ENCODE measurements around the gene HNRNPLL. TPM values are rescaled to one million over a fixed set of nuclear protein-coding genes. Genes with fewer than 3 reads are reported as not detected.
"Not testable (repeated sequence)": the region's sequence is repeated elsewhere in the genome, so short reads cannot be mapped to it uniquely, and the experiment has no call there.

The HNRNPLL gene
- polyA plus RNA-seq (2011; rRNA removed): 26.6 and 49.7 TPM in 2 replicates
- polyA minus RNA-seq (2011; rRNA and poly(A)+ RNA removed): 20.3 and 21.0 TPM in 2 replicates

DNA sequence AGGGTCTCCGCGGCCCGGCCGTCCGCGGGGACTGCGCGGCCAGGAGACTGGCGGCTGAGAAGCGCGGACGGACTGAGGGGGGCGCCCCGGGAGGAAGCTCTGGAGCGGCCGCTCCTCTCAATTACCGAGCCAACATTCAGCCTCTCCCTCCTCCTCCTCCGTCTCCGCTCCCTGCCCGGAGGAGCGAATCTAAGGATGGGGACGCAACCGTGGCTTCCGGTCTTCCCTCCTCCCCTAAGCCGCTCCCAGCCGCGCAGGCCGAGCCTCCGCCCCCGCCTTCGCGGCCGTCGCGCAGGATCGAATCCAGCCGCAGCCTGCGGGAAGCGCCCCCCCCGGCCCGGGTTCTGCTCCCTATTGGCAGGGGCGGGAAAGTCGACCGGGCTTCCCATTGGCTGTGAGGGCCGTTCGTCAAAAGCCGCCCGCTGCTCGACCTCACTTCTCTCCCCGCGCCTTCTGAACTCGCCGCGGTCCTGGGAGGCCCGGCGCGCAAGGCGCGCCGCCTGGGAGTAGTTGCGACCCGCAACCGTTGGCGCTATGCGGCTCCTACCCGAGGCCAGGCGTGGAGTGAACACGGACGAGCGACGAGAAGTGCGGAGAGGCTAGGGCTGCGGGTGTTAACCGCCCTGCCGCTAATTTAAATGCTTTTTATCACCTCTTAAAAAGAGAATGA is at the start of gene HNRNPLL:
HNRNPLL (minus strand) TSS at position 197 of the 670 bp plus-strand sequence. CDS start 302 bp downstream, outside the sequence.
- peak within 1 kb of the TSS; percentile 90 for H3K4me3 ChIP-seq (ENCODE audit: low read depth, low read length)
- CTCF ChIA-PET: interaction anchor here (0.8 to 2.0 kb wide), 18 partner anchors 10 to 176 kb away, joined by 3 to 18 read pairs (median 5); no protein-coding TSS in a partner anchor
- TF ChIP-seq, protein P1, sequence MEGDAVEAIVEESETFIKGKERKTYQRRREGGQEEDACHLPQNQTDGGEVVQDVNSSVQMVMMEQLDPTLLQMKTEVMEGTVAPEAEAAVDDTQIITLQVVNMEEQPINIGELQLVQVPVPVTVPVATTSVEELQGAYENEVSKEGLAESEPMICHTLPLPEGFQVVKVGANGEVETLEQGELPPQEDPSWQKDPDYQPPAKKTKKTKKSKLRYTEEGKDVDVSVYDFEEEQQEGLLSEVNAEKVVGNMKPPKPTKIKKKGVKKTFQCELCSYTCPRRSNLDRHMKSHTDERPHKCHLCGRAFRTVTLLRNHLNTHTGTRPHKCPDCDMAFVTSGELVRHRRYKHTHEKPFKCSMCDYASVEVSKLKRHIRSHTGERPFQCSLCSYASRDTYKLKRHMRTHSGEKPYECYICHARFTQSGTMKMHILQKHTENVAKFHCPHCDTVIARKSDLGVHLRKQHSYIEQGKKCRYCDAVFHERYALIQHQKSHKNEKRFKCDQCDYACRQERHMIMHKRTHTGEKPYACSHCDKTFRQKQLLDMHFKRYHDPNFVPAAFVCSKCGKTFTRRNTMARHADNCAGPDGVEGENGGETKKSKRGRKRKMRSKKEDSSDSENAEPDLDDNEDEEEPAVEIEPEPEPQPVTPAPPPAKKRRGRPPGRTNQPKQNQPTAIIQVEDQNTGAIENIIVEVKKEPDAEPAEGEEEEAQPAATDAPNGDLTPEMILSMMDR (IDR thresholded peaks at IDR 0.05; ENCODE audit: insufficient read depth, low read depth, low read length): no peak
- no peaks in the 10 kb centered on the region for H3K27me3 ChIP-seq (ENCODE audit: control insufficient read depth, insufficient read depth, low read length)
- H3K36me3 ChIP-seq (ENCODE audit: control insufficient read depth, insufficient read depth, low read length): no peaks in the 10 kb centered on the region
- DNase-seq (ENCODE audit: low read depth): peak; percentile 82
- POLR2A ChIA-PET: interaction anchor here (0.6 kb wide), 1 partner anchor 100 kb away, joined by 3 read pairs; no protein-coding TSS in a partner anchor

DNA sequence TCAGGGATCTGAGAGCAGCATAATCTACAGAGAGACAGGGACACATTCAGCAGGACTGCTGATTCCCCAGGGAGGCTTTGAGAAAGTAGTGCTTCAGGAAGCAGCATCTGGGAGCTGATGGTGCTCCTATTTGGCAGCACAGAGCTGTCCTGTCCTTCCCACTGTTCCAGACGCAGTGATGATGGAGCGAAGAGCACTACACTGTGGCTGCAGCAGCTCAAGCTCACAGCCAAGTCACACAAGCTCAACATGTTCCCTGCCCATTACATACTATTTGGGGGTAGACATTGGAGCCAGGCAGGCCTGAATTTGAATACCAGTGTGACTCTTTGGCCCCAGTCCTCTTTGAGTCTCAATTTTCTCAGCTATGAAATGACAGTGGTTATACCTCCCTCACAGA is 48.0 kb upstream of the HNRNPLL start:
- POLR2A ChIA-PET: no interaction called here
- DNase-seq (ENCODE audit: low read depth): no peak
- TF ChIP-seq, protein P1 (IDR thresholded peaks at IDR 0.05; ENCODE audit: insufficient read depth, low read depth, low read length): no peak
- no peak overlapping the region for H3K4me3 ChIP-seq (ENCODE audit: low read depth, low read length)
- no peaks in the 10 kb centered on the region for H3K36me3 ChIP-seq (ENCODE audit: control insufficient read depth, insufficient read depth, low read length)
- CTCF ChIA-PET: no interaction called here
- H3K27me3 ChIP-seq (ENCODE audit: control insufficient read depth, insufficient read depth, low read length): peaks cover 2% of the 10 kb centered on the region

DNA sequence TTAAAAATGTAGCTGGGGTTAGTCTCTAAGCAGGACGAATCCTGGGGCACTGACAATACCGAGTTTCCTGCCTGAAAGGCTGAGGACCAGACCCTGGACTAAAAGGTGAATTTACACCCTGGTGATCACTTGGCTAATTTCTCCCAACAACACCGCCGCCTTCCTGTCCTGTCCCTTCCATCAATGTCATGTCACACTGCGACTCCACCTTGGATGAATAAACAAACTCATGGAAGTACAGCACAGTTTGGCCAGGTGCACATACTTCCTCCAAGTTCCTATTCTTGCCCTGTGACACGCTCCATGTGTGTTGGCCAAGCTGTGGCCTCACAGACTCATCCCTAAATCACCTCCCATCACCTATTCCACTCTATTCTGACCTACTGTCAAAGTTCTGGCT is 47.3 kb upstream of the HNRNPLL start:
- ChIA-PET CTCF (no interaction called here), POLR2A (no interaction called here)
- Histone ChIP-seq H3K4me3 (ENCODE audit: low read depth, low read length) (no peak overlapping the region), H3K36me3 (ENCODE audit: control insufficient read depth, insufficient read depth, low read length) (no peaks in the 10 kb centered on the region), H3K27me3 (ENCODE audit: control insufficient read depth, insufficient read depth, low read length) (peaks cover 2% of the 10 kb centered on the region)
- DNase-seq (ENCODE audit: low read depth): no peak
- TF ChIP-seq, protein P1 (IDR thresholded peaks at IDR 0.05; ENCODE audit: insufficient read depth, low read depth, low read length): no peak

DNA sequence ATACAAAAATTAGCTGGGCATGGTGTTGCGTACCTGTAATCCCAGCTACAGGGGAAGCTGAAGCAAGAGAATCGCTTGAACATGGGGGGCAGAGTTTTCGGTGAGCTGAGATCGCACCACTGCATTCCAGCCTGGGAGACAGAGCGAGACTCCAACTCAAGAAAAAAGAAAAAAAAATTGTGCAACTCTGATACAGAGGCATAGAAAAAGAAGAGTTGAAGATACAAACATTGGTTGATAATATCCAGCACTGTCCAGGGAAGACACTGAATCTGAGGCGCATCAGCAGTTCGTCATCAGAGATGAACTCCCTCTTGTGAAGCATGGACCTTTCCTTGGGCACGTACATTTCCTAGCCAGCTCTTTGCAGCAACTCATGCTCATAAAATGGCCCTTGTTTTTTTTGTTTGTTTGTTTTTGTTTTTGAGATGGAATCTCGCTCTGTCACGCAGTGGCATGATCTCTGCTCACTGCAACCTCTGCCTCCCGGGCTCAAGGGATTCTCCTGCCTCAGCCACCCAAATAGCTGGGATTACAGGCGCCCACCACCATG is 46.5 kb upstream of the HNRNPLL start:
- CTCF ChIA-PET: no interaction called here
- no peaks in the 10 kb centered on the region for H3K36me3 ChIP-seq (ENCODE audit: control insufficient read depth, insufficient read depth, low read length)
- TF ChIP-seq, protein P1 (IDR thresholded peaks at IDR 0.05; ENCODE audit: insufficient read depth, low read depth, low read length): no peak
- no peak overlapping the region for H3K4me3 ChIP-seq (ENCODE audit: low read depth, low read length)
- DNase-seq (ENCODE audit: low read depth): no peak
- POLR2A ChIA-PET: no interaction called here
- H3K27me3 ChIP-seq (ENCODE audit: control insufficient read depth, insufficient read depth, low read length): no peaks in the 10 kb centered on the region

DNA sequence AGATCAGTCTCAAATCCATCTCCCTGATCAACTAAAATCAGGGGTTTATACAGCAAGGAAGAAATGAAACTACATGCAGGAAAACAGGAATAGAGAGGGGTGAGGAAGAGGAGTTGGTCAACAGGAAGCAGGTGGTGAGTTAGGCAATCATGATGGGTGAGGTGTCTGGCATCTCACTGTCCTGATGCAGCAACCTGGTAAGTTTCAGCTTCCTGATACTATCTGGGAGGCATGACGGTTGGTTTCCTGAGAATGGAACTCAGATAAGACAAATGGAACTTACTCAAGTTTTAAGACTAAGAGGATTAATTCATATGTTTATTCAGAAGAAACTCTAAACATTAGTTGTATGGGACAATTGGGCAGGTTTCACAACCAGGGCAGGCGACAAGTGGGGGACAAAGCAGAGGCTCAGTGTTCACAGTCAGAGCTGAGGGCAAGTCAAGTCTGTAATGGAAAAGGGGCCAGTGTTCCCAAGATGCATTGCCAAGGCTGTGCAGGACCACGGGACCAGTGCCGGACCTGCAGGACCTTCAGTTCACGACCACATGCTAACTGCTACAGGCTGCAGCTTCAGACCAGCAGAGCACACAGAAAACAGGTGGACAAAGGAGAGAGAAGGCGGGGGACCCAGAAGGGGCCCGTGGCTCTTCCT is 45.5 kb upstream of the HNRNPLL start:
- ChIA-PET CTCF (no interaction called here), POLR2A (no interaction called here)
- H3K4me3 ChIP-seq (ENCODE audit: low read depth, low read length): no peak overlapping the region
- no peak for DNase-seq (ENCODE audit: low read depth)
- H3K36me3 ChIP-seq (ENCODE audit: control insufficient read depth, insufficient read depth, low read length): no peaks in the 10 kb centered on the region
- TF ChIP-seq, protein P1 (IDR thresholded peaks at IDR 0.05; ENCODE audit: insufficient read depth, low read depth, low read length): no peak
- no peaks in the 10 kb centered on the region for H3K27me3 ChIP-seq (ENCODE audit: control insufficient read depth, insufficient read depth, low read length)

DNA sequence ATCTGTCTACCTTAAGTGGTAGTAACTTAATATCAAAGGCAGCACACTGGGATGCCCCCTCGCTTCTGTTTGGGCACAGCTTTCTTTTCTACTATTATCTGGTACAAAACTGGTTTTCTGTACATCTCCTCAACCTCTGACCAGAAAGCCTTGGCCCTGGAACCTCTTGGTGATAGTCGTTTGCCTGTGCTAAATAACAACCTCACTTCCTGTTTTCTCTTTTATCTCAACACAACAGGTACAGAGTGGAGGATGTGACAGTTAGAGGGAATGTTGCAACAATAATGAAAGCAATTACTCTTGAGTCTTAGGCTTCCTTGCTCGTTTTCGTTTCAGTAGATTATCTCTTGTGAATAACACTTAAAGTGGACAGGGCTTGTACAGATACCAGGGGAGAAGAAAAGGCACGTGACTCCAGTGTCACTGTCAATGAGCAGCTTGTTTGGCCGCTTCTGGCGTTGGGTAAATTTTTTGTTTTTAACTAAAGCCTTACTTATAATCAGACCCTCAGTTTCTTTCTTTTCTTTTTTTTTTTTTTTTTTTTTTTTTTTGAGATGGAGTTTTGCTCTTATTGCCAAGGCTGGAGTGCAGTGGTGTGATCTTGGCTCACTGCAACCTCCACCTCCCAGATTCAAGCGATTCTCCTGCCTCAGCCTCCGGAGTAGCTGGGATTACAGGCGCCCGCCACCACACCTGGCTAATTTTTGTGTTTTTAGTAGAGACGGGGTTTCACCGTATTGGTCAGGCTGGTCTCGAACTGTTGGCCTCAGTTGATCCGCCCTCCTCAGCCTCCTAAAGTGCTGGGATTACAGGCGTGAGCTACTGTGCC is 41.2 kb upstream of the HNRNPLL start:
- H3K4me3 ChIP-seq (ENCODE audit: low read depth, low read length); H3K27me3 ChIP-seq (ENCODE audit: control insufficient read depth, insufficient read depth, low read length); H3K36me3 ChIP-seq (ENCODE audit: control insufficient read depth, insufficient read depth, low read length); CTCF ChIA-PET; POLR2A ChIA-PET; DNase-seq (ENCODE audit: low read depth): not testable (repeated sequence)

Measured in BJ (cell line).